NB4 (cell line): Measurements from ENCODE around the gene ACOT7.

ENCODE experiments used
- CTCF ChIP-seq: IDR thresholded peaks from one replicate; pipeline ENCODE4 v1.5.1; 2012; ENCODE audit warnings: low read depth, low read length
- MYC ChIP-seq: IDR thresholded peaks from 2 replicates; pipeline ENCODE4 v1.6.1; 2011; ENCODE audit warnings: low read depth, low read length
- POLR2A ChIP-seq: IDR thresholded peaks from 2 replicates; pipeline ENCODE4 v1.6.1; 2011; ENCODE audit warnings: mild to moderate bottlenecking; ENCODE audit not compliant: insufficient read length; ENCODE audit errors: extremely low read depth

- TF ChIP-seq CTCF (no peak), POLR2A (no peak), MYC (no peak)
Observed at GRCh38 chr1:6292102-6292501, 101.5 kb downstream of the ACOT7 start.
